ENCODE measurements around the gene TMEM72. TPM values are rescaled to one million over a fixed set of nuclear protein-coding genes. Genes with fewer than 3 reads are reported as not detected.

Gene TMEM72
- total and polyA plus RNA-seq, 4 donors: 0.33 to 8.0 (median 0.92) TPM

GRCh38 chr10:44898665-44899064 lies 12.5 kb upstream of the TMEM72 start:
- WGBS (ENCODE audit: insufficient coverage): 62% methylated on average over 4 of the region's 4 CpGs
- no peak overlapping the region for H3K4me3 ChIP-seq (ENCODE audit: low read depth, low read length)

GRCh38 chr10:44899450-44900080 lies 11.6 kb upstream of the TMEM72 start:
- Histone ChIP-seq H3K36me3 (ENCODE audit: control insufficient read depth, insufficient read depth, low read length) (no peaks in the 10 kb centered on the region), H3K27ac (ENCODE audit: low read depth, low read length) (no peak overlapping the region), H3K4me1 (ENCODE audit: control insufficient read depth, insufficient read depth, low read length) (peaks cover 31% of the 10 kb centered on the region), H3K9me3 (ENCODE audit: control insufficient read depth, insufficient read depth, low read length) (no peaks in the 10 kb centered on the region), H3K4me3 (ENCODE audit: low read depth, low read length) (no peak overlapping the region), H3K27me3 (ENCODE audit: control insufficient read depth, insufficient read depth, low read length) (no peaks in the 10 kb centered on the region)
- WGBS (ENCODE audit: insufficient coverage): 80% methylated on average over 4 of the region's 5 CpGs
- no peak for DNase-seq (ENCODE audit: low read depth in 4 of 6, low spot score in 6 of 6)

More at GRCh38 chr10:44898665-44899064, 12.5 kb upstream of the TMEM72 start:
- Histone ChIP-seq H3K9me3 (ENCODE audit: control insufficient read depth, insufficient read depth, low read length) (no peaks in the 10 kb centered on the region), H3K27ac (ENCODE audit: low read depth, low read length) (no peak overlapping the region), H3K36me3 (ENCODE audit: control insufficient read depth, insufficient read depth, low read length) (no peaks in the 10 kb centered on the region), H3K4me1 (ENCODE audit: control insufficient read depth, insufficient read depth, low read length) (peaks cover 30% of the 10 kb centered on the region), H3K27me3 (ENCODE audit: control insufficient read depth, insufficient read depth, low read length) (no peaks in the 10 kb centered on the region)
- DNase-seq (ENCODE audit: low read depth in 4 of 6, low spot score in 6 of 6): no peak

- H3K4me1 ChIP-seq (ENCODE audit: control insufficient read depth, insufficient read depth, low read length): peaks cover 28% of the 10 kb centered on the region
- 32% methylated on average over 9 of the region's 9 CpGs for WGBS (ENCODE audit: insufficient coverage)
- peak in 2 of 6 donors; percentile 63 to 86 for DNase-seq (ENCODE audit: low read depth in 4 of 6, low spot score in 6 of 6)
- no peak overlapping the region for H3K27ac ChIP-seq (ENCODE audit: low read depth, low read length)
- H3K27me3 ChIP-seq (ENCODE audit: control insufficient read depth, insufficient read depth, low read length): no peaks in the 10 kb centered on the region
- no peaks in the 10 kb centered on the region for H3K9me3 ChIP-seq (ENCODE audit: control insufficient read depth, insufficient read depth, low read length)
- no peak overlapping the region for H3K4me3 ChIP-seq (ENCODE audit: low read depth, low read length)
- no peaks in the 10 kb centered on the region for H3K36me3 ChIP-seq (ENCODE audit: control insufficient read depth, insufficient read depth, low read length)
Measured at GRCh38 chr10:44902941-44903545, 8.1 kb upstream of the TMEM72 start.

- DNase-seq (ENCODE audit: low read depth in 4 of 6, low spot score in 6 of 6): peak in 1 of 6 donors; percentile 18
- Histone ChIP-seq H3K9me3 (ENCODE audit: control insufficient read depth, insufficient read depth, low read length) (no peaks in the 10 kb centered on the region), H3K4me1 (ENCODE audit: control insufficient read depth, insufficient read depth, low read length) (peaks cover 26% of the 10 kb centered on the region), H3K4me3 (ENCODE audit: low read depth, low read length) (no peak overlapping the region), H3K36me3 (ENCODE audit: control insufficient read depth, insufficient read depth, low read length) (no peaks in the 10 kb centered on the region), H3K27ac (ENCODE audit: low read depth, low read length) (no peak overlapping the region), H3K27me3 (ENCODE audit: control insufficient read depth, insufficient read depth, low read length) (no peaks in the 10 kb centered on the region)
- WGBS (ENCODE audit: insufficient coverage): no CpG with 5 or more reads among the region's 4 CpGs
Measured at GRCh38 chr10:44906486-44906885, 4.7 kb upstream of the TMEM72 start.

- H3K4me1 ChIP-seq (ENCODE audit: control insufficient read depth, insufficient read depth, low read length): peaks cover 25% of the 10 kb centered on the region
- 67% methylated on average over 3 of the region's 7 CpGs for WGBS (ENCODE audit: insufficient coverage)
- no peaks in the 10 kb centered on the region for H3K27me3 ChIP-seq (ENCODE audit: control insufficient read depth, insufficient read depth, low read length)
- no peaks in the 10 kb centered on the region for H3K9me3 ChIP-seq (ENCODE audit: control insufficient read depth, insufficient read depth, low read length)
- H3K36me3 ChIP-seq (ENCODE audit: control insufficient read depth, insufficient read depth, low read length): no peaks in the 10 kb centered on the region
- no peak overlapping the region for H3K4me3 ChIP-seq (ENCODE audit: low read depth, low read length)
- no peak for DNase-seq (ENCODE audit: low read depth in 4 of 6, low spot score in 6 of 6)
- H3K27ac ChIP-seq (ENCODE audit: low read depth, low read length): no peak overlapping the region
Measured at GRCh38 chr10:44907556-44907955, 3.6 kb upstream of the TMEM72 start.

- H3K4me3 ChIP-seq (ENCODE audit: low read depth, low read length): no peak overlapping the region
- H3K9me3 ChIP-seq (ENCODE audit: control insufficient read depth, insufficient read depth, low read length): no peaks in the 10 kb centered on the region
- peak in 1 of 6 donors; percentile 13 for DNase-seq (ENCODE audit: low read depth in 4 of 6, low spot score in 6 of 6)
- no peak overlapping the region for H3K27ac ChIP-seq (ENCODE audit: low read depth, low read length)
- 62% methylated on average over 6 of the region's 10 CpGs for WGBS (ENCODE audit: insufficient coverage)
- H3K27me3 ChIP-seq (ENCODE audit: control insufficient read depth, insufficient read depth, low read length): no peaks in the 10 kb centered on the region
- peaks cover 22% of the 10 kb centered on the region for H3K4me1 ChIP-seq (ENCODE audit: control insufficient read depth, insufficient read depth, low read length)
- no peaks in the 10 kb centered on the region for H3K36me3 ChIP-seq (ENCODE audit: control insufficient read depth, insufficient read depth, low read length)
Measured at GRCh38 chr10:44908066-44908749, 2.9 kb upstream of the TMEM72 start.

- DNase-seq (ENCODE audit: low read depth in 4 of 6, low spot score in 6 of 6): no peak
Measured at GRCh38 chr10:44908936-44909630, 2.1 kb upstream of the TMEM72 start.

GRCh38 chr10:44909910-44910309 lies 1.2 kb upstream of the TMEM72 start:
- Histone ChIP-seq H3K27me3 (ENCODE audit: control insufficient read depth, insufficient read depth, low read length) (no peaks in the 10 kb centered on the region), H3K4me3 (ENCODE audit: low read depth, low read length) (no peak overlapping the region), H3K9me3 (ENCODE audit: control insufficient read depth, insufficient read depth, low read length) (no peaks in the 10 kb centered on the region), H3K36me3 (ENCODE audit: control insufficient read depth, insufficient read depth, low read length) (no peaks in the 10 kb centered on the region), H3K27ac (ENCODE audit: low read depth, low read length) (no peak overlapping the region), H3K4me1 (ENCODE audit: control insufficient read depth, insufficient read depth, low read length) (peaks cover 19% of the 10 kb centered on the region)
- WGBS (ENCODE audit: insufficient coverage): no CpG with 5 or more reads among the region's 1 CpG
- DNase-seq (ENCODE audit: low read depth in 4 of 6, low spot score in 6 of 6): no peak

More at GRCh38 chr10:44908936-44909630, 2.1 kb upstream of the TMEM72 start:
- Histone ChIP-seq H3K36me3 (ENCODE audit: control insufficient read depth, insufficient read depth, low read length) (no peaks in the 10 kb centered on the region), H3K4me1 (ENCODE audit: control insufficient read depth, insufficient read depth, low read length) (peaks cover 19% of the 10 kb centered on the region), H3K9me3 (ENCODE audit: control insufficient read depth, insufficient read depth, low read length) (no peaks in the 10 kb centered on the region), H3K4me3 (ENCODE audit: low read depth, low read length) (no peak overlapping the region), H3K27me3 (ENCODE audit: control insufficient read depth, insufficient read depth, low read length) (no peaks in the 10 kb centered on the region), H3K27ac (ENCODE audit: low read depth, low read length) (no peak overlapping the region)
- 84% methylated on average over 3 of the region's 7 CpGs for WGBS (ENCODE audit: insufficient coverage)

GRCh38 chr10:44910602-44911001 lies 535 bp upstream of the TMEM72 start:
- Histone ChIP-seq H3K4me1 (ENCODE audit: control insufficient read depth, insufficient read depth, low read length) (peaks cover 19% of the 10 kb centered on the region), H3K27me3 (ENCODE audit: control insufficient read depth, insufficient read depth, low read length) (no peaks in the 10 kb centered on the region), H3K4me3 (ENCODE audit: low read depth, low read length) (no peak overlapping the region), H3K27ac (ENCODE audit: low read depth, low read length) (no peak overlapping the region), H3K9me3 (ENCODE audit: control insufficient read depth, insufficient read depth, low read length) (no peaks in the 10 kb centered on the region), H3K36me3 (ENCODE audit: control insufficient read depth, insufficient read depth, low read length) (no peaks in the 10 kb centered on the region)
- DNase-seq (ENCODE audit: low read depth in 4 of 6, low spot score in 6 of 6): no peak
- WGBS (ENCODE audit: insufficient coverage): 55% methylated on average over 2 of the region's 7 CpGs
